BJ (cell line): ENCODE results near the gene GRN. TPM values are rescaled to one million over a fixed set of nuclear protein-coding genes. Genes with fewer than 3 reads are reported as not detected.

Experiments
- CTCF ChIA-PET: fragments of 350-600 bp; formaldehyde crosslinking; extraction: SDS; loops from one replicate; lab custom pipeline; 2021; ENCODE audit warnings: antibody characterized with exemption, inconsistent platforms; lab: Yijun Ruan, JAX
- POLR2A ChIA-PET: fragments of 300-600 bp; sonication (Branson Sonifier 250); formaldehyde crosslinking; extraction: SDS; loops from one replicate; lab custom pipeline; 2021; ENCODE audit warnings: antibody characterized with exemption; lab: Charles Lee
- DNase-seq: peaks from one replicate; pipeline ENCODE4 v3.0.0-alpha.2; 2011; ENCODE audit warnings: low read depth
- H3K27me3 ChIP-seq: 2 replicates; pipeline ENCODE4 v1.6.0; 2011; ENCODE audit warnings: low read length; ENCODE audit not compliant: control insufficient read depth, insufficient read depth
- H3K36me3 ChIP-seq: 2 replicates; pipeline ENCODE4 v1.5.1; 2011; ENCODE audit warnings: low read length; ENCODE audit not compliant: control insufficient read depth, insufficient read depth
- H3K4me3 ChIP-seq: 2 replicates; pipeline ENCODE4 v1.5.1; 2011; ENCODE audit warnings: low read depth, mild to moderate bottlenecking, control low read depth, low read length
- CTCF ChIP-seq: IDR thresholded peaks from 2 replicates; pipeline ENCODE4 v1.5.1; 2011; ENCODE audit warnings: low read depth, mild to moderate bottlenecking, control low read depth, inconsistent platforms, low read length, moderate library complexity; ENCODE audit not compliant: insufficient read depth
- polyA plus RNA-seq: library from polyadenylated mRNA; depleted of rRNA; stranded (reverse); fragments of >200 nt; gene quantifications from 2 replicates; pipeline ENCODE4 v1.2.3, GENCODE V29; 2011

GRN gene
- polyA plus RNA-seq, 1 experiment, result 581 TPM

GRCh38 chr17:44394833-44395232 is 49.7 kb downstream of the GRN start:
- no peaks in the 10 kb centered on the region for H3K27me3 ChIP-seq
- ChIA-PET POLR2A (no interaction called here), CTCF (interaction anchor here (1.1 to 1.4 kb wide), 2 partner anchors 139 to 191 kb away, joined by 3 to 4 read pairs; no protein-coding TSS in a partner anchor)
- TF ChIP-seq CTCF, result no peak
- DNase-seq, result no peak
- H3K4me3 ChIP-seq, result no peak overlapping the region
- H3K36me3 ChIP-seq, result peaks cover 14% of the 10 kb centered on the region

- no peak for TF ChIP-seq CTCF
- POLR2A ChIA-PET, result no interaction called here
- CTCF ChIA-PET, result interaction anchor here (1.0 to 1.8 kb wide), 8 partner anchors 10 to 134 kb away, joined by 3 to 7 read pairs (median 4); partner anchors contain the start of gene FAM171A2
- peaks cover 21% of the 10 kb centered on the region for H3K36me3 ChIP-seq
- no peaks in the 10 kb centered on the region for H3K27me3 ChIP-seq
- DNase-seq, result no peak
- no peak overlapping the region for H3K4me3 ChIP-seq
Observed at GRCh38 chr17:44396946-44397345, 51.8 kb downstream of the GRN start.

- POLR2A ChIA-PET, result no interaction called here
- CTCF ChIA-PET, result interaction anchor here (1.0 to 4.9 kb wide), 8 partner anchors 9 to 135 kb away, joined by 3 to 59 read pairs (median 6); no protein-coding TSS in a partner anchor
- H3K36me3 ChIP-seq, result peaks cover 21% of the 10 kb centered on the region
- no peak for DNase-seq
- no peak for TF ChIP-seq CTCF
- no peaks in the 10 kb centered on the region for H3K27me3 ChIP-seq
- no peak overlapping the region for H3K4me3 ChIP-seq
Observed at GRCh38 chr17:44397479-44398440, 52.7 kb downstream of the GRN start.

- no peaks in the 10 kb centered on the region for H3K27me3 ChIP-seq
- ChIA-PET POLR2A (no interaction called here), CTCF (interaction anchor here (0.8 to 4.9 kb wide), 5 partner anchors 11 to 134 kb away, joined by 3 to 59 read pairs (median 10); no protein-coding TSS in a partner anchor)
- peaks cover 22% of the 10 kb centered on the region for H3K36me3 ChIP-seq
- TF ChIP-seq CTCF, result no peak
- DNase-seq, result no peak
- no peak overlapping the region for H3K4me3 ChIP-seq
Observed at GRCh38 chr17:44398692-44399691, 53.9 kb downstream of the GRN start.
